ENCODE measurements around the gene CROCC. TPM values are rescaled to one million over a fixed set of nuclear protein-coding genes. Genes with fewer than 3 reads are reported as not detected.
"Not testable (repeated sequence)": the region's sequence is repeated elsewhere in the genome, so short reads cannot be mapped to it uniquely, and the experiment has no call there.

CROCC gene
- total RNA-seq, 1 donor from 2014 or later, result 27.0 TPM

DNA sequence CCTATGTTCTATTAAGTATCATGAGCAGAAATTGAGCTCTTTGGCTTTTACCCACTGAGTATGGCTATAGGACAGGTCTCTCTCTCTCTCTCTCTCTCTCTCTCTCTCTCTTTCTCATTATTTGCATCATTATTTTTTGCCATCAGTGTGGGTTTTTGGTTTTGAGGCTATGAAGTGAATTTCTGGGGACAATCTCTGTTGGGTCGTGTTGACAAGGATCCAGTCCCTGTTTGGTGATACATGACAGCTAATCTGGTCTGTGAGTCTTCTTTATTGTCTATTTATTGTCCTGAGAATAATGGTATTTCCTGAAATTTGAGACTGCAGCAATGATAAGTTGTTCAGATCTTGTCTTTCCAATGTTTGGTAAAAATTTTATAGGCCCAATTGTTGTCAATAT lies 24.1 kb upstream of the CROCC start:
- H3K36me3 ChIP-seq; H3K9me3 ChIP-seq; H3K4me1 ChIP-seq; DNase-seq (ENCODE audit: low spot score in 2 of 2); intact Hi-C loops (cut with DNase I); H3K27me3 ChIP-seq; H3K4me3 ChIP-seq; H3K27ac ChIP-seq: not testable (repeated sequence)

- intact Hi-C loops (cut with DNase I); DNase-seq (ENCODE audit: low spot score in 2 of 2); H3K27me3 ChIP-seq; H3K27ac ChIP-seq; H3K4me3 ChIP-seq; H3K36me3 ChIP-seq; H3K9me3 ChIP-seq; H3K4me1 ChIP-seq: not testable (repeated sequence)
Measured at GRCh38 chr1:16898298-16898697, 23.4 kb upstream of the CROCC start.

GRCh38 chr1:16899020-16899419 lies 22.7 kb upstream of the CROCC start:
- H3K36me3 ChIP-seq; H3K4me1 ChIP-seq; intact Hi-C loops (cut with DNase I); H3K27me3 ChIP-seq; H3K9me3 ChIP-seq; H3K27ac ChIP-seq; H3K4me3 ChIP-seq: not testable (repeated sequence)
- DNase-seq (ENCODE audit: low spot score in 2 of 2), result peak in 1 of 2 donors; percentile 57

- no peak overlapping the region for H3K4me3 ChIP-seq
- intact Hi-C loops (cut with DNase I), result no loop called here
- peaks cover 0 to 5% of the 10 kb centered on the region in 2 donors for H3K9me3 ChIP-seq
- H3K27me3 ChIP-seq, result no peaks in the 10 kb centered on the region
- TF ChIP-seq CTCF (IDR thresholded peaks at IDR 0.05), result no peak
- no peaks in the 10 kb centered on the region for H3K36me3 ChIP-seq
- no peak for DNase-seq (ENCODE audit: low spot score in 2 of 2)
- H3K27ac ChIP-seq, result no peak overlapping the region
- peaks cover 0 to 3% of the 10 kb centered on the region in 2 donors for H3K4me1 ChIP-seq
Measured at GRCh38 chr1:16900751-16901150, 21.0 kb upstream of the CROCC start.

DNA sequence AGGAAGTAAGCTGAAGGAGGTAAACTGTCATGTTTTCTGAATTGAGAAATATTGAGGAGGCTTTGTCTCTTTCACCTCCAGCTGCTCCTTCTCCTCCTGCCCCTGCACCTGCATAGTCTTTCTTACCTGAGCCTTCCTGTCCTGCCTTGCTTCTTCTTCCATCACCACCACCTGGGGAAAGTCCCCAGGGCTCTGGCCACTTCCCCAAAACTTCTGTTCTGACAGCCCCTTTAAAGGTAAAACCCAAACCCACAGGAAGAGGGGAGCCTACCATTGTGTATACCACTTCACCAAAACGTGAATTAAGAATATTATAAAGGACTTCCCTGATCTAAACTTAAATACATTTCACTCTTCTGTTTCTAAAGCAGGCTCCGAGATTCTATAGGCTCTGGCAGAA lies 20.4 kb upstream of the CROCC start:
- intact Hi-C loops (cut with DNase I); DNase-seq (ENCODE audit: low spot score in 2 of 2); H3K27ac ChIP-seq; H3K27me3 ChIP-seq; H3K4me3 ChIP-seq; H3K4me1 ChIP-seq; H3K36me3 ChIP-seq: not testable (repeated sequence)
- peaks cover 0 to 11% of the 10 kb centered on the region in 2 donors for H3K9me3 ChIP-seq

DNA sequence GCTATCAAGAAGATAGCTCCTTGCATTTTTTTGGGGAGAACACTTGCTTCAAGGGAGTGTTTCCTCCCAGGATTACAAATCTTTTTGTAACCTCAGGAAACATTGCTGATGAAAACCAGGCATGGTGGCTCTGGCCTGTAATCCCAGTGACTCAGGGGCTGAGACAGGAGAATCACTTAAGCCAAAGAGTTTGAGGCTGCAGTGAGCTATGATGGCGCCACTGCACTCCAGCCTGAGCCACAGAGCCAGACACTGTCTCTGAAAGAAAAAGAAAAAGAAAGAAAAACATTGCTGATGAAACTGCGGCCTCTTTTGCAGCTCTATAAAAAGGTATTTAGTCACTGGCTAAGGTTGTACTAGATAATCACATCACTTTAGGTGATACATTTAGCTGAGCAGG lies 18.7 kb upstream of the CROCC start:
- peaks cover 0 to 12% of the 10 kb centered on the region in 2 donors for H3K9me3 ChIP-seq
- no peaks in the 10 kb centered on the region for H3K36me3 ChIP-seq
- peaks cover 0 to 3% of the 10 kb centered on the region in 2 donors for H3K4me1 ChIP-seq
- DNase-seq (ENCODE audit: low spot score in 2 of 2), result no peak
- H3K4me3 ChIP-seq, result peak overlapping the region in 1 of 2 donors; percentile 66
- no peaks in the 10 kb centered on the region for H3K27me3 ChIP-seq
- no peak for TF ChIP-seq CTCF (IDR thresholded peaks at IDR 0.05)
- peak overlapping the region; percentile 92 to 94 for H3K27ac ChIP-seq
- intact Hi-C loops (cut with DNase I), result no loop called here

GRCh38 chr1:16903458-16903796 lies 18.3 kb upstream of the CROCC start:
- peaks cover 0 to 12% of the 10 kb centered on the region in 2 donors for H3K9me3 ChIP-seq
- H3K36me3 ChIP-seq, result no peaks in the 10 kb centered on the region
- no peaks in the 10 kb centered on the region for H3K27me3 ChIP-seq
- no peak for DNase-seq (ENCODE audit: low spot score in 2 of 2)
- peak overlapping the region; percentile 61 to 66 for H3K4me3 ChIP-seq
- H3K4me1 ChIP-seq, result peaks cover 0 to 3% of the 10 kb centered on the region in 2 donors
- H3K27ac ChIP-seq, result peak overlapping the region; percentile 92 to 94
- intact Hi-C loops (cut with DNase I), result no loop called here
- no peak for TF ChIP-seq CTCF (IDR thresholded peaks at IDR 0.05)

DNA sequence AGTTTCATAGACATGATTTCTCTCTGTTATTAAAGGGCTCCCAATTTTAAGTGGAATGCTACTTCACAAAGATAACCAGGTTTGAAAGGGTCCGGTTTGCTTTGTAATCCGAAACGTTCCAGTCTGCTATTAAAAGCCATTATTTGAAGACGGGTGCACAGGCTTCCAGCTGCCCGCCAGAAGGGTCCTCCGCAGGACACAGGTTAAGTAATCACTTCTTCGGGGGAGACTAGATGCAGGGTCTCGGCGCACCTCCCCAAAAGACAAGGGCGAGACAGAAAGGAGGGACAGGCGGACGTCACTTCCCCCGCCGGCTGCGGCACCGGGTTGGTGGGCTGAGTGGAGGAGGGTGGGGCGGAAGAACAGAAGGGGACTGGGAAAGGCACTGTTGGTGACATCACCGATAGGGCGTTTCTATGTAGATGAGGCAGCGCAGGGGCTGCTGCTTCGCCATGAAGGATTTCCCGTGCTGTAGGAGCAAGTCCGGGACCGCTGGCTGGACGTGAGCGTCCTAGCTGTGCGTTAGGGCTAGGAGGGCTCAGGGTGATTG lies 17.1 kb upstream of the CROCC start:
- TF ChIP-seq CTCF (IDR thresholded peaks at IDR 0.05), result no peak
- Histone ChIP-seq H3K4me3 (peak overlapping the region; percentile 61 to 66), H3K9me3 (peaks cover 0 to 12% of the 10 kb centered on the region in 2 donors), H3K36me3 (no peaks in the 10 kb centered on the region), H3K27ac (peak overlapping the region; percentile 92 to 94), H3K27me3 (no peaks in the 10 kb centered on the region), H3K4me1 (peaks cover 0 to 3% of the 10 kb centered on the region in 2 donors)
- peak; percentile 97 to 100 for DNase-seq (ENCODE audit: low spot score in 2 of 2)
- intact Hi-C loops (cut with DNase I), result loop anchor here (1.0 kb wide), 1 partner anchor 9 kb away; no protein-coding TSS in a partner anchor
